Karpas-422 (cell line): Measurements from ENCODE around the gene CAND2. TPM values are rescaled to one million over a fixed set of nuclear protein-coding genes. Genes with fewer than 3 reads are reported as not detected.
A peak's percentile ranks its signal among the peaks of the same experiment; 100 is the strongest.

Source experiments
- DNase-seq: peaks from one replicate; pipeline ENCODE4 v3.0.0-alpha.2; 2015
- H2AFZ ChIP-seq: fragments of 200-600 bp; sonication (generic); 2 replicates; pipeline ENCODE4 v1.6.1; 2014; ENCODE audit warnings: antibody characterized with exemption, low read length, mixed read lengths
- H3K27ac ChIP-seq: fragments of 200-600 bp; sonication (generic); 2 replicates; pipeline ENCODE4 v1.5.1; 2014; ENCODE audit warnings: mild to moderate bottlenecking, low read length, moderate library complexity
- H3K27me3 ChIP-seq: fragments of 200-600 bp; sonication (generic); 2 replicates; pipeline ENCODE4 v1.6.1; 2014; ENCODE audit warnings: low read length, mixed read lengths
- H3K36me3 ChIP-seq: fragments of 200-600 bp; sonication (generic); 2 replicates; pipeline ENCODE4 v1.6.1; 2014; ENCODE audit warnings: low read length, mixed read lengths; ENCODE audit not compliant: insufficient read depth
- H3K4me1 ChIP-seq: fragments of 200-600 bp; sonication (generic); 2 replicates; pipeline ENCODE4 v1.6.1; 2014; ENCODE audit warnings: mild to moderate bottlenecking, low read length, mixed read lengths
- H3K4me2 ChIP-seq: fragments of 200-600 bp; sonication (generic); 2 replicates; pipeline ENCODE4 v1.6.1; 2014; ENCODE audit warnings: low read length, low read depth, mild to moderate bottlenecking; ENCODE audit not compliant: poor library complexity, severe bottlenecking
- H3K4me3 ChIP-seq: fragments of 200-600 bp; sonication (generic); 2 replicates; pipeline ENCODE4 v1.5.1; 2014; ENCODE audit warnings: mild to moderate bottlenecking, antibody characterized with exemption, low read length, mixed read lengths
- H3K79me2 ChIP-seq: fragments of 200-600 bp; sonication (generic); 2 replicates; pipeline ENCODE4 v1.6.1; 2014; ENCODE audit warnings: mild to moderate bottlenecking, low read length, mixed read lengths
- H3K9ac ChIP-seq: fragments of 200-600 bp; sonication (generic); 2 replicates; pipeline ENCODE4 v1.6.0; 2014; ENCODE audit warnings: low read length
- H3K9me2 ChIP-seq: fragments of 200-600 bp; sonication (generic), shearing (Covaris generic); replicated peaks from 2 replicates; pipeline ENCODE4 v1.6.0; 2014; ENCODE audit warnings: mild to moderate bottlenecking, low read length, moderate library complexity; ENCODE audit not compliant: insufficient read depth
- H3K9me3 ChIP-seq: fragments of 300-700, 200-600 bp; sonication (generic); 2 replicates; pipeline ENCODE4 v1.6.1; 2014; ENCODE audit warnings: low read length, mixed read lengths
- H4K20me1 ChIP-seq: fragments of 200-600 bp; sonication (generic); 2 replicates; pipeline ENCODE4 v1.6.1; 2014; ENCODE audit warnings: mild to moderate bottlenecking, antibody characterized with exemption, low read length, low read depth; ENCODE audit not compliant: insufficient read depth
- total RNA-seq: library from RNA; depleted of rRNA; stranded (reverse); fragments of >200 nt; shearing (Covaris generic); gene quantifications from 2 replicates; pipeline ENCODE4 v1.2.3, GENCODE V29; 2014; ENCODE audit warnings: low replicate concordance; rRNA removed

Gene CAND2
- total RNA-seq, result 13.0 and 21.6 TPM in 2 replicates

- H3K9me2 ChIP-seq, result no peaks in the 10 kb centered on the region
- H4K20me1 ChIP-seq, result no peaks in the 10 kb centered on the region
- no peaks in the 10 kb centered on the region for H3K27me3 ChIP-seq
- no peaks in the 10 kb centered on the region for H3K9me3 ChIP-seq
- H3K4me3 ChIP-seq, result peak within 1 kb of the TSS; percentile 90
- H3K79me2 ChIP-seq, result 0 out of 2 replicates have a peak, but pooled peaks cover 6% of the 10 kb centered on the region
- peaks cover 43% of the 10 kb centered on the region for H3K4me1 ChIP-seq
- H3K9ac ChIP-seq, result peak within 1 kb of the TSS; percentile 97
- peak within 1 kb of the TSS; percentile 95 for H3K4me2 ChIP-seq
- H2AFZ ChIP-seq, result peak within 1 kb of the TSS; percentile 68; the same call in 1 of the 2 replicates
- peak; percentile 82 for DNase-seq
- H3K36me3 ChIP-seq, result 0 out of 2 replicates have a peak, but pooled peaks cover 2% of the 10 kb centered on the region
- H3K27ac ChIP-seq, result peak within 1 kb of the TSS; percentile 97
Measured at GRCh38 chr3:12796171-12797123, at the start of gene CAND2. Gene CAND2 (plus strand): TSS chr3:12796680. CDS start chr3:12796721, 41 bp downstream.

GRCh38 chr3:12748477-12748876, 48.0 kb upstream of the CAND2 start:
- no peaks in the 10 kb centered on the region for H3K27me3 ChIP-seq
- peak overlapping the region; percentile 98 for H3K27ac ChIP-seq
- H3K4me1 ChIP-seq, result peaks cover 54% of the 10 kb centered on the region
- no peaks in the 10 kb centered on the region for H3K79me2 ChIP-seq
- H3K9ac ChIP-seq, result peak overlapping the region; percentile 53
- DNase-seq, result peak; percentile 66
- no peak overlapping the region for H2AFZ ChIP-seq
- H3K4me3 ChIP-seq, result peak overlapping the region; percentile 25; the same call in 1 of the 2 replicates
- no peaks in the 10 kb centered on the region for H4K20me1 ChIP-seq
- no peaks in the 10 kb centered on the region for H3K36me3 ChIP-seq
- H3K9me3 ChIP-seq, result no peaks in the 10 kb centered on the region
- no peaks in the 10 kb centered on the region for H3K9me2 ChIP-seq
- H3K4me2 ChIP-seq, result peak overlapping the region; percentile 82

GRCh38 chr3:12750223-12750622, 46.3 kb upstream of the CAND2 start:
- H3K4me2 ChIP-seq, result peak overlapping the region; percentile 82

GRCh38 chr3:12750658-12751071, 45.8 kb upstream of the CAND2 start:
- Histone ChIP-seq H3K9me3 (no peaks in the 10 kb centered on the region), H3K4me2 (peak overlapping the region; percentile 82), H3K27ac (peak overlapping the region; percentile 98), H3K4me1 (peaks cover 59% of the 10 kb centered on the region), H3K9ac (peak overlapping the region; percentile 59), H3K27me3 (no peaks in the 10 kb centered on the region), H2AFZ (peak overlapping the region; percentile 32; the same call in 1 of the 2 replicates), H3K36me3 (no peaks in the 10 kb centered on the region), H3K9me2 (no peaks in the 10 kb centered on the region), H3K79me2 (no peaks in the 10 kb centered on the region), H3K4me3 (no peak overlapping the region), H4K20me1 (no peaks in the 10 kb centered on the region)
- peak; percentile 74 for DNase-seq

More at GRCh38 chr3:12750223-12750622, 46.3 kb upstream of the CAND2 start:
- DNase-seq, result peak; percentile 72
- H3K27me3 ChIP-seq, result no peaks in the 10 kb centered on the region
- peak overlapping the region; percentile 50; the same call in 1 of the 2 replicates for H3K4me3 ChIP-seq
- H3K36me3 ChIP-seq, result no peaks in the 10 kb centered on the region
- H3K4me1 ChIP-seq, result peaks cover 55% of the 10 kb centered on the region
- no peaks in the 10 kb centered on the region for H3K79me2 ChIP-seq
- H2AFZ ChIP-seq, result peak overlapping the region; percentile 32; the same call in 1 of the 2 replicates
- no peaks in the 10 kb centered on the region for H3K9me2 ChIP-seq
- peak overlapping the region; percentile 59 for H3K9ac ChIP-seq
- H4K20me1 ChIP-seq, result no peaks in the 10 kb centered on the region
- H3K9me3 ChIP-seq, result no peaks in the 10 kb centered on the region
- peak overlapping the region; percentile 98 for H3K27ac ChIP-seq

GRCh38 chr3:12751571-12751970, 44.9 kb upstream of the CAND2 start:
- Histone ChIP-seq H4K20me1 (no peaks in the 10 kb centered on the region), H3K27me3 (no peaks in the 10 kb centered on the region), H3K4me1 (peaks cover 62% of the 10 kb centered on the region), H3K4me3 (no peak overlapping the region), H3K4me2 (peak overlapping the region; percentile 4), H3K9me3 (no peaks in the 10 kb centered on the region), H3K79me2 (no peaks in the 10 kb centered on the region), H3K9ac (peak overlapping the region; percentile 19; the same call in 1 of the 2 replicates), H3K9me2 (no peaks in the 10 kb centered on the region), H2AFZ (no peak overlapping the region), H3K27ac (no peak overlapping the region), H3K36me3 (no peaks in the 10 kb centered on the region)
- DNase-seq, result peak; percentile 74

- H4K20me1 ChIP-seq, result no peaks in the 10 kb centered on the region
- no peaks in the 10 kb centered on the region for H3K9me3 ChIP-seq
- no peaks in the 10 kb centered on the region for H3K36me3 ChIP-seq
- no peak overlapping the region for H2AFZ ChIP-seq
- H3K9ac ChIP-seq, result peak overlapping the region; percentile 19; the same call in 1 of the 2 replicates
- no peak overlapping the region for H3K4me3 ChIP-seq
- H3K79me2 ChIP-seq, result no peaks in the 10 kb centered on the region
- DNase-seq, result no peak
- H3K9me2 ChIP-seq, result no peaks in the 10 kb centered on the region
- H3K27me3 ChIP-seq, result no peaks in the 10 kb centered on the region
- H3K4me2 ChIP-seq, result peak overlapping the region; percentile 4
- H3K27ac ChIP-seq, result no peak overlapping the region
- peaks cover 62% of the 10 kb centered on the region for H3K4me1 ChIP-seq
Measured at GRCh38 chr3:12752102-12752501, 44.4 kb upstream of the CAND2 start.

- peak overlapping the region; percentile 44 for H3K4me2 ChIP-seq
- H3K9me2 ChIP-seq, result no peaks in the 10 kb centered on the region
- peak; percentile 69 for DNase-seq
- no peak overlapping the region for H3K4me3 ChIP-seq
- no peaks in the 10 kb centered on the region for H3K79me2 ChIP-seq
- H3K9ac ChIP-seq, result no peak overlapping the region
- H3K27ac ChIP-seq, result no peak overlapping the region
- H3K9me3 ChIP-seq, result no peaks in the 10 kb centered on the region
- H3K36me3 ChIP-seq, result no peaks in the 10 kb centered on the region
- H3K4me1 ChIP-seq, result peaks cover 62% of the 10 kb centered on the region
- no peaks in the 10 kb centered on the region for H4K20me1 ChIP-seq
- no peak overlapping the region for H2AFZ ChIP-seq
- H3K27me3 ChIP-seq, result no peaks in the 10 kb centered on the region
Measured at GRCh38 chr3:12752809-12753208, 43.7 kb upstream of the CAND2 start.
